Measurements from ENCODE around the gene CDK8.

DNA sequence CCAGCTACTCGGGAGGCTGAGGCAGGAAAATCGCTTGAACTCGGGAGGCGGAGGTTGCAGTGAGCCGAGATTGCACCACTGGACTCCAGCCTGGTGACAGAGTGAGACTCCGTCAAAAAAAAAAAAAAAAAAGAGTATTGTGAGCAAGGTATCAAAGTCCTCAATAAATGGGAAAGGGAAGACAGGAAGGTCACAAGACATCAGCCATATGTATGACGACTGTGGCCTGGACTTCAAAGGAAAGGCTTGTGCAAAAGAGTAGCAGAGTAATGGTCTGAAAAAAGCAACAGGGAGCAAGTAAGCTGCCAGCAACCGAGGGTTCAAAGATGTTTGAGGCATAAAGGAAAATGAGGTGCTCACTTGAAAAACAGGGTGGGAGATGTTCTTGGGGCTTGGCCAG is 187.5 kb downstream of the CDK8 start:
- TF ChIP-seq NFIC (IDR thresholded peaks at IDR 0.05; ENCODE audit: low read depth, low read length) = no peak
- TF ChIP-seq, protein P1, sequence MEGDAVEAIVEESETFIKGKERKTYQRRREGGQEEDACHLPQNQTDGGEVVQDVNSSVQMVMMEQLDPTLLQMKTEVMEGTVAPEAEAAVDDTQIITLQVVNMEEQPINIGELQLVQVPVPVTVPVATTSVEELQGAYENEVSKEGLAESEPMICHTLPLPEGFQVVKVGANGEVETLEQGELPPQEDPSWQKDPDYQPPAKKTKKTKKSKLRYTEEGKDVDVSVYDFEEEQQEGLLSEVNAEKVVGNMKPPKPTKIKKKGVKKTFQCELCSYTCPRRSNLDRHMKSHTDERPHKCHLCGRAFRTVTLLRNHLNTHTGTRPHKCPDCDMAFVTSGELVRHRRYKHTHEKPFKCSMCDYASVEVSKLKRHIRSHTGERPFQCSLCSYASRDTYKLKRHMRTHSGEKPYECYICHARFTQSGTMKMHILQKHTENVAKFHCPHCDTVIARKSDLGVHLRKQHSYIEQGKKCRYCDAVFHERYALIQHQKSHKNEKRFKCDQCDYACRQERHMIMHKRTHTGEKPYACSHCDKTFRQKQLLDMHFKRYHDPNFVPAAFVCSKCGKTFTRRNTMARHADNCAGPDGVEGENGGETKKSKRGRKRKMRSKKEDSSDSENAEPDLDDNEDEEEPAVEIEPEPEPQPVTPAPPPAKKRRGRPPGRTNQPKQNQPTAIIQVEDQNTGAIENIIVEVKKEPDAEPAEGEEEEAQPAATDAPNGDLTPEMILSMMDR (IDR thresholded peaks at IDR 0.05 in 2 of 3, conservative IDR thresholded peaks at IDR 0.05 in 1 of 3; ENCODE audit: control insufficient read depth in 2 of 3, extremely low read depth in 1 of 3, insufficient read depth in 1 of 3, low read depth in 3 of 3, low read length in 3 of 3) = no peak
- TF ChIP-seq SUZ12 (IDR thresholded peaks at IDR 0.05; ENCODE audit: unreplicated experiment) = no peak
- TF ChIP-seq CHD4 (IDR thresholded peaks at IDR 0.05) = no peak
- TF ChIP-seq SIN3A (IDR thresholded peaks at IDR 0.05; ENCODE audit: low read depth, low read length) = no peak
- TF ChIP-seq EZH2 (IDR thresholded peaks at IDR 0.05; ENCODE audit: borderline replicate concordance, control insufficient read depth, low read depth, low read length) = no peak
- TF ChIP-seq HDAC2 (IDR thresholded peaks at IDR 0.05) = no peak

All from GM12878 (cell line).